ENCODE data around the gene NUP37.
A peak's percentile ranks its signal among the peaks of the same experiment; 100 is the strongest.
"Not testable (repeated sequence)": the region's sequence is repeated elsewhere in the genome, so short reads cannot be mapped to it uniquely, and the experiment has no call there.

NUP37 gene

GRCh38 chr12:102119674-102120563, at the start of gene NUP37, which contains the start of gene PARPBP:
TSS of gene NUP37 (minus strand) at chr12:102120114. CDS start at chr12:102118518, 1,596 bp downstream.
TSS of gene PARPBP (plus strand) at chr12:102120183. CDS start at chr12:102123889, 3,706 bp downstream.
- peak; percentile 81 to 92 for DNase-seq

GRCh38 chr12:102167821-102168604, 48.1 kb upstream of the NUP37 start:
- DNase-seq: peak in 1 of 2 donors; percentile 20

- no peak for DNase-seq
Observed at GRCh38 chr12:102163383-102163782, 43.5 kb upstream of the NUP37 start.

- DNase-seq: not testable (repeated sequence)
Observed at GRCh38 chr12:102155206-102155605, 35.3 kb upstream of the NUP37 start.

GRCh38 chr12:102147062-102147587, 27.2 kb upstream of the NUP37 start:
- not testable (repeated sequence) for DNase-seq

- DNase-seq: no peak
Observed at GRCh38 chr12:102144221-102144620, 24.3 kb upstream of the NUP37 start.

- DNase-seq: not testable (repeated sequence)
Observed at GRCh38 chr12:102142866-102143373, 23.0 kb upstream of the NUP37 start.

GRCh38 chr12:102137619-102138018, 17.7 kb upstream of the NUP37 start:
- DNase-seq: not testable (repeated sequence)

- DNase-seq: not testable (repeated sequence)
Observed at GRCh38 chr12:102131442-102131841, 11.5 kb upstream of the NUP37 start.

GRCh38 chr12:102130720-102131119, 10.8 kb upstream of the NUP37 start:
- DNase-seq: not testable (repeated sequence)

- not testable (repeated sequence) for DNase-seq
Observed at GRCh38 chr12:102121328-102121727, 1.4 kb upstream of the NUP37 start.

GRCh38 chr12:102120886-102121285, 972 bp upstream of the NUP37 start:
- peak in 1 of 2 donors; percentile 7 for DNase-seq

GRCh38 chr12:102120564-102120873, 605 bp upstream of the NUP37 start:
- peak in 1 of 2 donors; percentile 3 for DNase-seq

GRCh38 chr12:102118874-102119273, 1.0 kb downstream of the NUP37 start:
- DNase-seq: no peak

GRCh38 chr12:102116392-102116791, 3.5 kb downstream of the NUP37 start:
- DNase-seq: no peak

GRCh38 chr12:102114212-102114611, 5.7 kb downstream of the NUP37 start:
- DNase-seq: no peak

GRCh38 chr12:102110782-102111181, 9.1 kb downstream of the NUP37 start:
- no peak for DNase-seq

- no peak for DNase-seq
Observed at GRCh38 chr12:102107970-102108369, 11.9 kb downstream of the NUP37 start.

- no peak for DNase-seq
Observed at GRCh38 chr12:102106905-102107304, 13.0 kb downstream of the NUP37 start.

- no peak for DNase-seq
Observed at GRCh38 chr12:102096855-102097254, 23.1 kb downstream of the NUP37 start.

- DNase-seq: peak; percentile 20 to 43
Observed at GRCh38 chr12:102095677-102096263, 24.1 kb downstream of the NUP37 start.

- DNase-seq: no peak
Observed at GRCh38 chr12:102093319-102093718, 26.6 kb downstream of the NUP37 start.
